H1 (cell line): Measurements from ENCODE around the gene FAAP100. TPM values are rescaled to one million over a fixed set of nuclear protein-coding genes. Genes with fewer than 3 reads are reported as not detected.

ENCODE experiments used
- CTCF ChIA-PET: fragments of 300-600 bp; sonication (Branson Sonifier 250); formaldehyde crosslinking; loops from one replicate; lab custom pipeline; 2021; ENCODE audit not compliant: partially characterized antibody; lab: Charles Lee
- POLR2A ChIA-PET: fragments of 300-600 bp; sonication (Branson Sonifier 250); formaldehyde crosslinking; loops from one replicate; lab custom pipeline; 2021; ENCODE audit warnings: inconsistent platforms; ENCODE audit not compliant: partially characterized antibody; lab: Charles Lee
- DNase-seq, 2 experiments: peaks; one replicate each; pipeline versions ENCODE4 v3.0.0 to v3.0.0-alpha.2; 2010 to 2022; ENCODE audit warnings: low spot score in 2 of 2, low read depth in 1 of 2, mixed read lengths in 1 of 2
- FAIRE-seq: peaks from 2 replicates; lab custom pipeline; 2011; peaks lifted over from hg19 to GRCh38; lab: Jason Lieb, UNC
- H2AFZ ChIP-seq: 2 replicates; pipeline ENCODE4 v1.8.1; 2012; ENCODE audit warnings: low read length, inconsistent platforms
- H2AK5ac ChIP-seq: 2 replicates; pipeline ENCODE4 v1.6.1; 2013; ENCODE audit warnings: low read depth, low read length
- H2BK120ac ChIP-seq: replicated peaks from 2 replicates; pipeline ENCODE3; 2013; ENCODE audit warnings: low read depth, low read length, inconsistent platforms
- H2BK12ac ChIP-seq: 2 replicates; pipeline ENCODE4 v1.6.1; 2013; ENCODE audit warnings: low read depth, low read length
- H2BK15ac ChIP-seq: 2 replicates; pipeline ENCODE4 v1.6.1; 2013; ENCODE audit warnings: low read length
- H2BK20ac ChIP-seq: 2 replicates; pipeline ENCODE4 v1.6.1; 2013; ENCODE audit warnings: low read length
- H2BK5ac ChIP-seq: 2 replicates; pipeline ENCODE4 v1.6.1; 2013; ENCODE audit warnings: low read depth, low read length
- H3K14ac ChIP-seq: 2 replicates; pipeline ENCODE4 v1.6.1; 2013; ENCODE audit warnings: inconsistent platforms; ENCODE audit not compliant: insufficient read length
- H3K18ac ChIP-seq: 2 replicates; pipeline ENCODE4 v1.6.1; 2013; ENCODE audit warnings: low read length; ENCODE audit errors: extremely low read depth
- H3K23ac ChIP-seq: 2 replicates; pipeline ENCODE4 v1.6.1; 2013; ENCODE audit warnings: inconsistent platforms; ENCODE audit not compliant: insufficient read length
- H3K23me2 ChIP-seq: 2 replicates; pipeline ENCODE4 v1.6.1; 2013; ENCODE audit warnings: low read depth, low read length
- H3K27ac ChIP-seq: 2 replicates; pipeline ENCODE4 v1.6.1; 2011; ENCODE audit warnings: low read depth, low read length, inconsistent platforms
- H3K27me3 ChIP-seq, 4 experiments: replicated peaks in 1 of 4; 1 replicate in 1 of 4; 2 replicates in 3 of 4; pipeline versions ENCODE4 v1.6.1 to v1.8.1; 2011 to 2013; ENCODE audit warnings: low read length in 3 of 4, mild to moderate bottlenecking in 3 of 4, inconsistent platforms in 2 of 4, mixed read lengths in 2 of 4, moderate library complexity in 1 of 4; ENCODE audit not compliant: control insufficient read depth in 3 of 4, insufficient read depth in 3 of 4; ENCODE audit errors: extremely low read depth in 1 of 4
- H3K36me3 ChIP-seq, 4 experiments: 2 replicates each; pipeline versions ENCODE4 v1.6.1 to v1.8.1; 2011 to 2013; ENCODE audit warnings: mild to moderate bottlenecking in 4 of 4, low read length in 3 of 4, moderate library complexity in 2 of 4, control low read depth in 1 of 4, inconsistent platforms in 1 of 4; ENCODE audit not compliant: insufficient read depth in 4 of 4, control insufficient read depth in 2 of 4
- H3K4ac ChIP-seq: replicated peaks from 2 replicates; pipeline ENCODE3; 2013; ENCODE audit warnings: low read length, low read depth, mixed read lengths, inconsistent platforms; ENCODE audit not compliant: insufficient read length
- H3K4me1 ChIP-seq, 4 experiments: replicated peaks in 1 of 4; 1 replicate in 1 of 4; 2 replicates in 3 of 4; pipeline versions ENCODE4 v1.6.1 to v1.8.1; 2011 to 2013; ENCODE audit warnings: low read length in 3 of 4, inconsistent platforms in 2 of 4, mixed read lengths in 1 of 4; ENCODE audit not compliant: insufficient read depth in 4 of 4, control insufficient read depth in 3 of 4
- H3K4me2 ChIP-seq, 2 experiments: 2 replicates each; pipeline versions ENCODE4 v1.6.1 to v1.8.1; 2011 to 2013; ENCODE audit warnings: low read depth in 2 of 2, low read length in 2 of 2, control low read depth in 1 of 2, inconsistent platforms in 1 of 2, mild to moderate bottlenecking in 1 of 2; ENCODE audit not compliant: insufficient read depth in 1 of 2
- H3K4me3 ChIP-seq, 4 experiments: fragments of 200-600, 300-600 bp in 1 of 4; sonication (generic), shearing (Covaris generic), sonication (Bioruptor Twin) in 1 of 4; 2 replicates each; pipeline versions ENCODE4 v1.5.1 to v1.8.1; 2011 to 2016; ENCODE audit warnings: low read length in 4 of 4, low read depth in 3 of 4, control low read depth in 2 of 4, inconsistent platforms in 2 of 4, mild to moderate bottlenecking in 2 of 4, mixed read lengths in 1 of 4, moderate library complexity in 1 of 4; ENCODE audit not compliant: insufficient read depth in 2 of 4; ENCODE audit errors: extremely low read depth in 1 of 4
- H3K56ac ChIP-seq: replicated peaks from 2 replicates; pipeline ENCODE3; 2013; ENCODE audit warnings: low read depth, mild to moderate bottlenecking, mixed read lengths, low read length, inconsistent platforms; ENCODE audit not compliant: insufficient read length
- H3K79me1 ChIP-seq: 2 replicates; pipeline ENCODE4 v1.6.1; 2013; ENCODE audit warnings: low read depth, low read length, control low read depth
- H3K79me2 ChIP-seq, 2 experiments: 2 replicates each; pipeline versions ENCODE4 v1.6.1 to v1.8.1; 2012 to 2013; ENCODE audit warnings: low read length in 2 of 2, mild to moderate bottlenecking in 2 of 2, inconsistent platforms in 1 of 2; ENCODE audit not compliant: insufficient read depth in 2 of 2, control insufficient read depth in 1 of 2
- H3K9ac ChIP-seq, 4 experiments: replicated peaks in 1 of 4; 1 replicate in 1 of 4; 2 replicates in 3 of 4; pipeline versions ENCODE4 v1.6.1 to v1.8.1; 2011 to 2013; ENCODE audit warnings: low read depth in 3 of 4, low read length in 3 of 4, control low read depth in 2 of 4, mild to moderate bottlenecking in 2 of 4, moderate library complexity in 2 of 4, inconsistent platforms in 1 of 4; ENCODE audit errors: extremely low read depth in 1 of 4
- H3K9me3 ChIP-seq, 2 experiments: 2 replicates each; pipeline versions ENCODE4 v1.6.1 to v1.8.1; 2012 to 2013; ENCODE audit warnings: mild to moderate bottlenecking in 2 of 2, moderate library complexity in 2 of 2, control low read depth in 1 of 2, inconsistent platforms in 1 of 2, low read depth in 1 of 2, low read length in 1 of 2, mixed read lengths in 1 of 2; ENCODE audit not compliant: insufficient read depth in 2 of 2
- H4K20me1 ChIP-seq, 2 experiments: replicated peaks in 1 of 2; 2 replicates each; pipeline versions ENCODE3 to v1.8.1; 2011 to 2013; ENCODE audit warnings: inconsistent platforms in 2 of 2, low read length in 2 of 2, mild to moderate bottlenecking in 1 of 2; ENCODE audit not compliant: insufficient read depth in 2 of 2, control insufficient read depth in 1 of 2
- H4K5ac ChIP-seq: 2 replicates; pipeline ENCODE4 v1.6.1; 2013; ENCODE audit warnings: low read length, low read depth, mixed read lengths, inconsistent platforms; ENCODE audit not compliant: insufficient read length
- H4K8ac ChIP-seq: 2 replicates; pipeline ENCODE4 v1.8.0; 2013; ENCODE audit warnings: mild to moderate bottlenecking, moderate library complexity, low read length, inconsistent platforms; ENCODE audit not compliant: insufficient read depth; ENCODE audit errors: extremely low read depth
- H4K91ac ChIP-seq: replicated peaks from 2 replicates; pipeline ENCODE3; 2013; ENCODE audit warnings: low read length, mixed read lengths, inconsistent platforms; ENCODE audit not compliant: insufficient read length
- ASH2L ChIP-seq: fragments of 200-600, 300-600 bp; sonication (generic); IDR thresholded peaks from one replicate; pipeline ENCODE4 v1.7.1; 2017; ENCODE audit warnings: low read length
- ATF3 ChIP-seq: IDR thresholded peaks from 2 replicates; pipeline ENCODE4 v1.6.1; 2011; ENCODE audit warnings: low read depth, mild to moderate bottlenecking, low read length; ENCODE audit not compliant: insufficient read depth
- CBX8 ChIP-seq: fragments of 300-800, 300-1000 bp; sonication (generic); IDR thresholded peaks from 2 replicates; pipeline ENCODE4 v1.7.1; 2016; ENCODE audit warnings: low read depth, low read length, borderline replicate concordance
- CHD2 ChIP-seq: IDR thresholded peaks from 2 replicates; pipeline ENCODE4 v1.6.1; 2012; ENCODE audit warnings: low read length, improper control_type of control experiment
- CREB1 ChIP-seq: IDR thresholded peaks from 2 replicates; pipeline ENCODE4 v1.6.1; 2012; ENCODE audit warnings: inconsistent platforms
- EZH2 ChIP-seq: fragments of 200-600 bp; sonication (generic); IDR thresholded peaks from 2 replicates; pipeline ENCODE4 v1.7.1; 2012; ENCODE audit warnings: low read depth, mild to moderate bottlenecking, moderate library complexity, low read length, inconsistent platforms; ENCODE audit not compliant: severe bottlenecking
- MAX ChIP-seq: IDR thresholded peaks from 2 replicates; pipeline ENCODE4 v1.6.1; 2012; ENCODE audit warnings: inconsistent platforms
- RBBP5 ChIP-seq: IDR thresholded peaks from 2 replicates; pipeline ENCODE4 v1.7.1; 2012; ENCODE audit warnings: low read depth, mild to moderate bottlenecking, inconsistent platforms, low read length, moderate library complexity, borderline replicate concordance
- SIN3A ChIP-seq, 2 experiments: IDR thresholded peaks in 1 of 2; conservative IDR thresholded peaks in 1 of 2; 2 replicates each; pipeline ENCODE4 v1.6.1; 2011 to 2012; ENCODE audit warnings: low read length in 2 of 2, improper control_type of control experiment in 1 of 2, low read depth in 1 of 2, mild to moderate bottlenecking in 1 of 2
- SIRT6 ChIP-seq: IDR thresholded peaks from one replicate; pipeline ENCODE4 v1.7.1; 2012; ENCODE audit warnings: low read length, inconsistent platforms
- ZNF274 ChIP-seq: IDR thresholded peaks from 2 replicates; pipeline ENCODE4 v1.7.0; 2012; ENCODE audit warnings: low read length, borderline replicate concordance; ENCODE audit errors: extremely low read depth
- WGBS, 2 experiments: shearing (Covaris generic) in 1 of 2; methylation state at CpG; one replicate each; pipeline versions ENCODE4 v1.1.6 to v1.1.7; 2013 to 2015; ENCODE audit warnings: low lambda C conversion rate in 2 of 2, mixed read lengths in 2 of 2, inconsistent platforms in 1 of 2, low coverage in 1 of 2, missing lambda C conversion rate in 1 of 2; ENCODE audit not compliant: insufficient replicate concordance in 2 of 2, insufficient coverage in 1 of 2, insufficient read length in 1 of 2; ENCODE audit errors: extremely low coverage in 1 of 2, missing lambda C conversion rate in 1 of 2; 5-methylcytosine and 5-hydroxymethylcytosine counted together
- polyA plus RNA-seq, 7 experiments: library from polyadenylated mRNA; depleted of rRNA in 3 of 7; stranded (reverse) in 5 of 7; unstranded in 2 of 7; fragments of >200 nt in 5 of 7; fragments of 200-250 nt in 2 of 7; gene quantifications; 1 replicate in 5 of 7; 2 replicates in 1 of 7; 4 replicates in 1 of 7; pipeline versions ENCODE4 v1.2.1 to v1.2.3, GENCODE V29; 2011 to 2013; ENCODE audit warnings: missing spikeins in 2 of 7, mixed read lengths in 2 of 7
- total RNA-seq: library from RNA; stranded (reverse); fragmentation: NEBNext Ultra II Directional; extraction: Animal tissue kit (Norgen Biotek cat#: 25700); gene quantifications from 2 replicates; pipeline ENCODE4 v1.2.1, GENCODE V29; 2021

The FAAP100 gene
- total and polyA plus RNA-seq, 2 of the 8 experiments (the other 6 are each of a cell fraction or from before 2014, with no cell fraction given), result 23.2 to 41.8 TPM

- Histone ChIP-seq H3K56ac (no peak overlapping the region), H3K23me2 (peaks cover 11% of the 10 kb centered on the region; the same call in 1 of the 2 replicates), H3K4me1 (peaks cover 0 to 11% (median 6%) of the 10 kb centered on the region in 4 experiments; a peak in 5 of 7 replicates), H3K27ac (no peak overlapping the region), H2AFZ (no peak overlapping the region), H4K20me1 (peaks cover 2 to 8% of the 10 kb centered on the region in 2 experiments), H3K4me3 (no peak overlapping the region), H2BK12ac (no peak overlapping the region), H3K36me3 (no peaks in the 10 kb centered on the region), H3K9ac (no peak overlapping the region), H3K23ac (no peak overlapping the region), H4K91ac (no peak overlapping the region), H2BK5ac (no peak overlapping the region), H2AK5ac (no peak overlapping the region), H4K8ac (no peak overlapping the region), H3K79me1 (no peaks in the 10 kb centered on the region), H2BK120ac (no peak overlapping the region), H2BK15ac (no peak overlapping the region), H3K4ac (peak overlapping the region; percentile 38), H3K14ac (no peak overlapping the region), H3K79me2 (no peaks in the 10 kb centered on the region), H3K4me2 (no peak overlapping the region), H3K18ac (no peak overlapping the region), H3K27me3 (peaks cover 0 to 7% (median 5%) of the 10 kb centered on the region in 4 experiments; a peak in 4 of 7 replicates), H2BK20ac (no peak overlapping the region), H4K5ac (no peak overlapping the region), H3K9me3 (peaks cover 3 to 4% of the 10 kb centered on the region in 2 experiments; a peak in 1 of 4 replicates)
- CTCF ChIA-PET, result interaction anchor here (1.0 to 2.6 kb wide), 4 partner anchors 10 to 88 kb away, joined by 3 to 16 read pairs (median 4); no protein-coding TSS in a partner anchor
- FAIRE-seq, result no peak
- DNase-seq, result no peak
- 88% methylated on average over 20 of the region's 21 CpGs; no CpG with 5 or more reads in 1 of the 2 experiments for WGBS, 2 experiments
- POLR2A ChIA-PET, result interaction anchor here (1.3 to 30.5 kb wide), 5 partner anchors 10 to 30 kb away, joined by 4 to 1004 read pairs (median 10); partner anchors contain the start of gene ACTG1
- no peak for TF ChIP-seq ZNF274
- no peak for TF ChIP-seq MAX
- TF ChIP-seq CBX8, result no peak
- TF ChIP-seq SIRT6, result no peak
- TF ChIP-seq ATF3, result no peak
- no peak for TF ChIP-seq SIN3A (conservative IDR thresholded peaks at IDR 0.05 in 1 of 2, IDR thresholded peaks at IDR 0.05 in 1 of 2; ENCODE audit: low read depth in 1 of 2, low read length in 2 of 2)
- TF ChIP-seq CREB1, result no peak
- no peak for TF ChIP-seq ASH2L
- no peak for TF ChIP-seq EZH2
- TF ChIP-seq CHD2, result no peak
- TF ChIP-seq RBBP5, result no peak
Measured at GRCh38 chr17:81526662-81527571, 25.2 kb downstream of the FAAP100 start.
